HG03571 (cell line): ENCODE results near the gene RBX1.
"Not testable (repeated sequence)": the region's sequence is repeated elsewhere in the genome, so short reads cannot be mapped to it uniquely, and the experiment has no call there.

Experiments used
- ATAC-seq: cut with Tn5 transposase; IDR thresholded peaks from one replicate; pipeline ENCODE4 v1.9.1; 2021; ENCODE audit not compliant: unreplicated experiment

Gene RBX1

GRCh38 chr22:40967111-40967760 lies 16.1 kb downstream of the RBX1 start:
- ATAC-seq = no peak

- ATAC-seq = no peak
Observed at GRCh38 chr22:40972587-40972986, 21.4 kb downstream of the RBX1 start.

- no peak for ATAC-seq
Observed at GRCh38 chr22:40973144-40973543, 22.0 kb downstream of the RBX1 start.

- no peak for ATAC-seq
Observed at GRCh38 chr22:40975366-40975765, 24.2 kb downstream of the RBX1 start.

GRCh38 chr22:40976866-40977700 lies 25.9 kb downstream of the RBX1 start:
- no peak for ATAC-seq

- no peak for ATAC-seq
Observed at GRCh38 chr22:40979198-40979597, 28.0 kb downstream of the RBX1 start.

- no peak for ATAC-seq
Observed at GRCh38 chr22:40979871-40980270, 28.7 kb downstream of the RBX1 start.

- no peak for ATAC-seq
Observed at GRCh38 chr22:40982482-40983385, 31.6 kb downstream of the RBX1 start.

GRCh38 chr22:40991298-40991697 lies 40.1 kb downstream of the RBX1 start:
- no peak for ATAC-seq

GRCh38 chr22:40995821-40996220 lies 44.6 kb downstream of the RBX1 start:
- ATAC-seq = no peak

GRCh38 chr22:40997520-40997919 lies 46.3 kb downstream of the RBX1 start:
- no peak for ATAC-seq

GRCh38 chr22:41000040-41000565 lies 48.9 kb downstream of the RBX1 start:
- no peak for ATAC-seq

- ATAC-seq = no peak
Observed at GRCh38 chr22:41000941-41001721, 50.0 kb downstream of the RBX1 start.

- no peak for ATAC-seq
Observed at GRCh38 chr22:41001722-41002122, 50.5 kb downstream of the RBX1 start.

- not testable (repeated sequence) for ATAC-seq
Observed at GRCh38 chr22:41002386-41002785, 51.2 kb downstream of the RBX1 start.

GRCh38 chr22:41003066-41003465 lies 51.9 kb downstream of the RBX1 start:
- ATAC-seq = no peak

GRCh38 chr22:41003976-41004375 lies 52.8 kb downstream of the RBX1 start:
- ATAC-seq = no peak

- no peak for ATAC-seq
Observed at GRCh38 chr22:41009222-41009948, 58.2 kb downstream of the RBX1 start.

- ATAC-seq = no peak
Observed at GRCh38 chr22:41015003-41015402, 63.8 kb downstream of the RBX1 start.
